ENCODE data around the gene DPEP3. TPM values are rescaled to one million over a fixed set of nuclear protein-coding genes. Genes with fewer than 3 reads are reported as not detected.

The DPEP3 gene
- total RNA-seq, 6 experiments from 2014 or later, result 0.10 TPM; not detected in 5

DNA sequence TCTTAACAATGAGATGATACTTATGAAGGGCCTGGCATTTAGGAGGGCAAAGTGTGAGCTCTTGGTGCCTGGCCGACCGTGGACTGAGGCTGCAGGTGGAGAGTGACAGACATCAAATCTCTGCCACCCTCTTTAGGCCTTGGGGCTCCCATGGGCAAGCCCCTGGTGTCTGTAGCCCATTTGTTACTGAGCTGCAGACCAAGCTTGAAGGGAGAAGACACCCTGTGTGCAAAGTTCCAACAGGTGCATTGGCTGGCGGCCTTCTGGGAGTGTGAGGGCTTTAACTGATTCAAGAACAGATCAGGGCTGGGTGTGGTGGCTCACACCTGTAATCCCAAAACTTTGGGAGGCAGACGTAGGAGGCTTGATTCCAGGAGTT lies 47.8 kb downstream of the DPEP3 start:
- WGBS (ENCODE audit: insufficient coverage, low coverage, low lambda C conversion rate, missing lambda C conversion rate), result no CpG with 5 or more reads among the region's 4 CpGs
- Histone ChIP-seq H3K27ac (no peak overlapping the region), H3K27me3 (no peaks in the 10 kb centered on the region), H3K36me3 (peaks cover 0 to 4% (median under 1%) of the 10 kb centered on the region in 4 donors), H3K4me3 (no peak overlapping the region), H3K9me3 (no peaks in the 10 kb centered on the region), H3K4me1 (peaks cover 0 to 15% (median 3%) of the 10 kb centered on the region in 4 donors)
- ATAC-seq, result no peak
- intact Hi-C loops (cut with DNase I), result no loop called here
- no peak for TF ChIP-seq POLR2A (IDR thresholded peaks at IDR 0.05)
- no peak for TF ChIP-seq CTCF (IDR thresholded peaks at IDR 0.05)
- DNase-seq, result no peak

GRCh38 chr16:67931712-67932461 lies 48.4 kb downstream of the DPEP3 start, which contains the start of gene CTRL:
CTRL (minus strand) TSS chr16:67931862; CDS start chr16:67931852, 10 bp downstream.
- Histone ChIP-seq H3K4me3 (no peak within 1 kb of the TSS), H3K27ac (no peak within 1 kb of the TSS), H3K4me1 (peaks cover 0 to 9% (median 3%) of the 10 kb centered on the region in 4 donors), H3K27me3 (no peaks in the 10 kb centered on the region), H3K9me3 (no peaks in the 10 kb centered on the region), H3K36me3 (peaks cover 0 to 4% (median 1%) of the 10 kb centered on the region in 4 donors)
- no peak for TF ChIP-seq CTCF (IDR thresholded peaks at IDR 0.05)
- TF ChIP-seq POLR2A (IDR thresholded peaks at IDR 0.05), result no peak
- intact Hi-C loops (cut with DNase I), result no loop called here
- WGBS (ENCODE audit: insufficient coverage, low coverage, low lambda C conversion rate, missing lambda C conversion rate), result 100% methylated on average over 1 of the region's 15 CpGs
- DNase-seq (no peak), ATAC-seq (no peak)

- 89% methylated on average over 7 of the region's 17 CpGs for WGBS (ENCODE audit: insufficient coverage, low coverage, low lambda C conversion rate, missing lambda C conversion rate)
- Histone ChIP-seq H3K36me3 (peaks cover 0 to 4% (median 1%) of the 10 kb centered on the region in 4 donors), H3K4me3 (no peak overlapping the region), H3K27me3 (no peaks in the 10 kb centered on the region), H3K9me3 (no peaks in the 10 kb centered on the region), H3K4me1 (peaks cover 0 to 8% (median 3%) of the 10 kb centered on the region in 4 donors), H3K27ac (no peak overlapping the region)
- no peak for ATAC-seq
- intact Hi-C loops (cut with DNase I), result no loop called here
- TF ChIP-seq CTCF (IDR thresholded peaks at IDR 0.05) (no peak), POLR2A (IDR thresholded peaks at IDR 0.05) (no peak)
- no peak for DNase-seq
Observed at GRCh38 chr16:67930678-67931211, 49.6 kb downstream of the DPEP3 start.

- WGBS (ENCODE audit: insufficient coverage, low coverage, low lambda C conversion rate, missing lambda C conversion rate), result 87% methylated on average over 9 of the region's 14 CpGs
- no peak for DNase-seq
- H3K4me3 ChIP-seq, result no peak overlapping the region
- H3K27ac ChIP-seq, result no peak overlapping the region
- no peak for TF ChIP-seq CTCF (IDR thresholded peaks at IDR 0.05)
- TF ChIP-seq POLR2A (IDR thresholded peaks at IDR 0.05), result no peak
- no peak for ATAC-seq
- intact Hi-C loops (cut with DNase I), result no loop called here
- H3K36me3 ChIP-seq, result peaks cover 0 to 4% (median 1%) of the 10 kb centered on the region in 4 donors
- H3K27me3 ChIP-seq, result no peaks in the 10 kb centered on the region
- H3K9me3 ChIP-seq, result no peaks in the 10 kb centered on the region
- H3K4me1 ChIP-seq, result peaks cover 0 to 5% (median 2%) of the 10 kb centered on the region in 4 donors
Observed at GRCh38 chr16:67930191-67930590, 50.1 kb downstream of the DPEP3 start.
